Activated CD8-positive, alpha-beta memory T cell treated with anti-CD3 and anti-CD28 coated beads, Interleukin-2, amount 10 ng/mL, durations not matched to agents 7 days and 5 days (primary cell): ENCODE results near the gene HCFC1R1. TPM values are rescaled to one million over a fixed set of nuclear protein-coding genes. Genes with fewer than 3 reads are reported as not detected.

Experiments used
- ATAC-seq: fragments of 150-1000 bp; cut with Tn5 transposase; one replicate; pipeline ENCODE4 v1.10.0; 2021; ENCODE audit warnings: moderate library complexity
- CTCF ChIA-PET: fragments of 350-600 bp; sonication (Branson Sonifier 250); formaldehyde crosslinking; loops from one replicate; lab custom pipeline; 2021; ENCODE audit warnings: antibody characterized with exemption; lab: Charles Lee
- DNase-seq: peaks from one replicate; pipeline ENCODE4 v3.0.0-alpha.2; 2020
- H3K27ac Mint-ChIP-seq: one replicate; pipeline ENCODE4 v1.8.0; 2021; ENCODE audit warnings: mild to moderate bottlenecking, mixed read lengths
- H3K27me3 Mint-ChIP-seq: one replicate; pipeline ENCODE4 v1.8.0; 2021; ENCODE audit warnings: mixed read lengths
- H3K36me3 Mint-ChIP-seq: one replicate; pipeline ENCODE4 v1.8.0; 2021; ENCODE audit warnings: mild to moderate bottlenecking, mixed read lengths
- H3K4me1 Mint-ChIP-seq: one replicate; pipeline ENCODE4 v1.8.0; 2021; ENCODE audit warnings: mixed read lengths
- H3K4me3 Mint-ChIP-seq: one replicate; pipeline ENCODE4 v1.8.0; 2021; ENCODE audit warnings: mild to moderate bottlenecking, moderate library complexity, mixed read lengths
- H3K9me3 Mint-ChIP-seq: one replicate; pipeline ENCODE4 v1.8.0; 2022; ENCODE audit warnings: low read depth, mixed read lengths
- total RNA-seq, 2 experiments: library from RNA; stranded (reverse); gene quantifications; one replicate each; pipeline ENCODE4 v1.2.3, GENCODE V29; 2021

HCFC1R1 gene
- total RNA-seq, 2 experiments from 2014 or later: 31.8 to 34.3 TPM

DNA sequence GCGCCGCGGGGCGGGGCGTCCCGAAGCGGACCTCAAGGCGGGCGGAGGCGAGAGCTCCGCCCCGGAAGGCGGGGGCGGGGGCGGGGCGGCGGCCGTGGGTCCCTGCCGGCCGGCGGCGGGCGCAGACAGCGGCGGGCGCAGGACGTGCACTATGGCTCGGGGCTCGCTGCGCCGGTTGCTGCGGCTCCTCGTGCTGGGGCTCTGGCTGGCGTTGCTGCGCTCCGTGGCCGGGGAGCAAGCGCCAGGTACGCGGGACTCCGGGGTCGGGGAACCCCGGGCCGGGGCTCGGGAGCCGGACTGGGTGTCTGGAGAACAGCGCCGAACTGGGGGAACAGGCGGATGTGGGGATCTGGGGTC lies 3.5 kb downstream of the HCFC1R1 start, which contains the start of gene TNFRSF12A:
Gene TNFRSF12A, plus strand, starts transcription at position 122 of the 357 bp plus-strand sequence. Its CDS starts 30 bp downstream, at position 152.
- DNase-seq: peak; percentile 80
- Mint-ChIP-seq H3K27ac (peak within 1 kb of the TSS; percentile 76), H3K36me3 (peaks cover 1% of the 10 kb centered on the region), H3K4me1 (peaks cover 38% of the 10 kb centered on the region), H3K27me3 (peaks cover 18% of the 10 kb centered on the region), H3K4me3 (peak within 1 kb of the TSS; percentile 82), H3K9me3 (no peaks in the 10 kb centered on the region)
- peak; percentile 51 for ATAC-seq
- CTCF ChIA-PET: interaction anchor here (0.7 to 17.9 kb wide), 11 partner anchors 10 to 110 kb away, joined by 3 to 370 read pairs (median 5); partner anchors contain the start of genes CLDN9 and PKMYT1

- ATAC-seq (no peak), DNase-seq (no peak)
- CTCF ChIA-PET: interaction anchor here (0.7 to 17.9 kb wide), 11 partner anchors 10 to 110 kb away, joined by 3 to 370 read pairs (median 5); partner anchors contain the start of genes CLDN9 and PKMYT1
- Mint-ChIP-seq H3K27ac (peak overlapping the region; percentile 15), H3K9me3 (no peaks in the 10 kb centered on the region), H3K36me3 (peaks cover 1% of the 10 kb centered on the region), H3K4me1 (peaks cover 37% of the 10 kb centered on the region), H3K27me3 (peaks cover 21% of the 10 kb centered on the region), H3K4me3 (peak overlapping the region; percentile 82)
Observed at GRCh38 chr16:3019594-3020246, 4.0 kb downstream of the HCFC1R1 start.

- no peak within 1 kb of the TSS for H3K27ac Mint-ChIP-seq
Observed at GRCh38 chr16:3017794-3018506, 5.8 kb downstream of the HCFC1R1 start, which contains the start of gene CLDN6. Gene CLDN6, minus strand, starts transcription at chr16:3018183. Its CDS starts 2,162 bp downstream, at chr16:3016021.

DNA sequence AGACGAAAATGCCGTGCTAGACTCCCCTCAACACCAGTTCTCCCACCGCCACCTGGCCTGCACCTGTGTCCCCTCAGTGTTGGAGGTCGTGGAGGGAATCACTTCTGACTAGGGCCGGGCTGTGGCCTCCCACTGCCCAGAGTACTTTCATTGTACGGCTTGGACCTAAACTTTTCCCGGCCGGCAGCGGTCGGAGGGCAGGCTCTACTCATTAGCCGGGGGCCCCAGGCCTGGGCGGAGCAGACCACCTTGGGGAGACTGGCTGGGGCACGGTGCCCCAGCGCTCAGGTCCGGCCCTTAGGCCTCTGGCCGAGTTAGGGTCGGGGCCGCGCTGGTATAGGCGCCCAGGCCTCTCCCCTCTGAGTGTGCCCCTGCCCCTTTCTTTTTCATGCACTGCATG lies 6.4 kb downstream of the HCFC1R1 start:
- no peak for ATAC-seq
- H3K36me3 Mint-ChIP-seq: no peaks in the 10 kb centered on the region
- no peaks in the 10 kb centered on the region for H3K9me3 Mint-ChIP-seq
- no peak overlapping the region for H3K4me3 Mint-ChIP-seq
- peaks cover 32% of the 10 kb centered on the region for H3K27me3 Mint-ChIP-seq
- H3K27ac Mint-ChIP-seq: no peak overlapping the region
- H3K4me1 Mint-ChIP-seq: peaks cover 21% of the 10 kb centered on the region
- CTCF ChIA-PET: no interaction called here
- no peak for DNase-seq

More at GRCh38 chr16:3017794-3018506, 5.8 kb downstream of the HCFC1R1 start, which contains the start of gene CLDN6:
- no peaks in the 10 kb centered on the region for H3K9me3 Mint-ChIP-seq
- no peak within 1 kb of the TSS for H3K4me3 Mint-ChIP-seq
- CTCF ChIA-PET: interaction anchor here (6.3 to 17.9 kb wide), 2 partner anchors 12 kb away, joined by 83 to 370 read pairs; partner anchors contain the start of gene CLDN9
- DNase-seq (no peak), ATAC-seq (no peak)
- H3K36me3 Mint-ChIP-seq: no peaks in the 10 kb centered on the region
- peaks cover 27% of the 10 kb centered on the region for H3K4me1 Mint-ChIP-seq
- peaks cover 26% of the 10 kb centered on the region for H3K27me3 Mint-ChIP-seq

DNA sequence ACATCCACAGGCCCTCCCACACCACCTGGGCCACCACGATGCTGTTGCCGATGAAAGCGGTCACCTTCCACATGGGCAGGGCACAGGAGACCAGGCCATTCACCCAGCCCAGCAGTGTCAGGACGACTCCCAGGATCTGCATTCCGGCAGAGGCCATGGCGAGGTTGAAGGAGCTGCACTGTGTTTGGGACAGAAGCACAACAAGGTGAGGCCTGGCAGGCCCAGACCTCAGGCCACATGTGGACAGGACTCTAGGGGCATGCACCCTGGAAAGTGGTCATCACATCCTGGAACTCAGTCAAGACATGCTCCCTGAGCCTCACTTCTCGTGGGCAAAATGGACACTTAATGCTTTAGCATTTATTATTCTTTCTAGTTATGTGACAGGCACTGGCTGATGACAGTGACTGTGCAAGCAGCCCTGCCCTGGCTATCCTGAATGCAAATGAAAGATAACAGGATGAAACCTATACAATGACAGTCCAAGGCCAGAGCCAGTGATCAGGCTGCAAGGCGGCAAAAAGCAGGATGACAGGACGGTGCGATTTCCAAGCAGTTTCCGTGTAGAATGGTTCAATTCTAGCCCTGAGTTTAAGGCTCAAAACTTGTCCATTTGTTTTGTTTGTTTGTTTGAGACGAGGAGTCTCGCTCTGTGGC lies 7.7 kb downstream of the HCFC1R1 start:
- no peaks in the 10 kb centered on the region for H3K36me3 Mint-ChIP-seq
- ATAC-seq (no peak), DNase-seq (no peak)
- no peak overlapping the region for H3K27ac Mint-ChIP-seq
- no peaks in the 10 kb centered on the region for H3K9me3 Mint-ChIP-seq
- no peak overlapping the region for H3K4me3 Mint-ChIP-seq
- H3K27me3 Mint-ChIP-seq: peaks cover 43% of the 10 kb centered on the region
- peaks cover 9% of the 10 kb centered on the region for H3K4me1 Mint-ChIP-seq
- CTCF ChIA-PET: no interaction called here

GRCh38 chr16:3014971-3015370 lies 8.8 kb downstream of the HCFC1R1 start:
- Mint-ChIP-seq H3K27ac (no peak overlapping the region), H3K4me1 (peaks cover 4% of the 10 kb centered on the region), H3K4me3 (no peak overlapping the region), H3K36me3 (no peaks in the 10 kb centered on the region), H3K27me3 (peaks cover 42% of the 10 kb centered on the region), H3K9me3 (no peaks in the 10 kb centered on the region)
- DNase-seq (no peak), ATAC-seq (no peak)
- CTCF ChIA-PET: interaction anchor here (1.8 to 19.2 kb wide), 2 partner anchors 11 to 12 kb away, joined by 11 to 370 read pairs; partner anchors contain the start of genes HCFC1R1, THOC6 and TNFRSF12A

DNA sequence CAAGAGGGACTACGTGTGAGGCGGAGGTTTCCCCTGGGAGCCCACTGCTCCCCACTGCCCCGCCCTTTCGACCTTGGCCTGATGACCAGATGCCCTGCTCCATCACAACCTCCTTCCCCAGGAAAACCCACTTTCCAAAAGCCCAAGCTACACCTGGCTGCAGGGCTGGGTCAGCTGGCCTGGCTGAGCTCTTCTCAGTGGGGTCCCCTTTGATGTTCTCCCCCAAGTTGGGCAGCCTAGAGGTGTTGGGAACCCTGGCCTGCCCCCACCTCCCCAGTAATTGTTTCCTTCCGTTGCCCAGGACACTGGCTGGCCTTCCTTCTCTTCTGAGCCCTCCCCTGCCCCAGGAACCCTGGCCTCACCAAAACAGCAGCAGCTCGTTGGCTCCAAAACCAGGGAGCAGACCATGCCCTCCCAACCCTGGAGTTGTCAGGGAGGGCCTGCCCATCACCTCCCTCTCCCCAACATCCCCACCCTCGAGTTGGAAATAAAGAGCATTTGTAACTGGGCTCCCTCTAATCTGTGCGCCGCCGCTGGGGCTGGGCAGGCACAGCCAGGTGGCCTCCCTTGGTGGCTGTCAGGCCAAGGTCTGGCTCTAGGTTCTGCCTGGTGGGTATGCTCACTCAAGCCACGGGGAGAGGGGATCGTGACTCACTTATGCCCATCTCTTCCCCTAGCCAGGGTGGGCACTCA lies 9.6 kb downstream of the HCFC1R1 start:
- no peaks in the 10 kb centered on the region for H3K4me1 Mint-ChIP-seq
- CTCF ChIA-PET: interaction anchor here (1.8 to 19.2 kb wide), 2 partner anchors 10 to 13 kb away, joined by 11 to 370 read pairs; partner anchors contain the start of genes HCFC1R1, THOC6 and TNFRSF12A
- no peak overlapping the region for H3K27ac Mint-ChIP-seq
- no peaks in the 10 kb centered on the region for H3K9me3 Mint-ChIP-seq
- H3K27me3 Mint-ChIP-seq: peaks cover 41% of the 10 kb centered on the region
- no peak overlapping the region for H3K4me3 Mint-ChIP-seq
- ATAC-seq (no peak), DNase-seq (no peak)
- H3K36me3 Mint-ChIP-seq: no peaks in the 10 kb centered on the region

DNA sequence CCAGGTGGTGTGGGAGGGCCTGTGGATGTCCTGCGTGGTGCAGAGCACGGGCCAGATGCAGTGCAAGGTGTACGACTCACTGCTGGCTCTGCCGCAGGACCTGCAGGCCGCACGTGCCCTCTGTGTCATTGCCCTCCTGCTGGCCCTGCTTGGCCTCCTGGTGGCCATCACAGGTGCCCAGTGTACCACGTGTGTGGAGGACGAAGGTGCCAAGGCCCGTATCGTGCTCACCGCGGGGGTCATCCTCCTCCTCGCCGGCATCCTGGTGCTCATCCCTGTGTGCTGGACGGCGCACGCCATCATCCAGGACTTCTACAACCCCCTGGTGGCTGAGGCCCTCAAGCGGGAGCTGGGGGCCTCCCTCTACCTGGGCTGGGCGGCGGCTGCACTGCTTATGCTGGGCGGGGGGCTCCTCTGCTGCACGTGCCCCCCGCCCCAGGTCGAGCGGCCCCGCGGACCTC lies 10.2 kb downstream of the HCFC1R1 start:
- CTCF ChIA-PET: interaction anchor here (1.8 to 19.2 kb wide), 2 partner anchors 9 to 13 kb away, joined by 11 to 370 read pairs; partner anchors contain the start of genes HCFC1R1, THOC6 and TNFRSF12A
- Mint-ChIP-seq H3K9me3 (no peaks in the 10 kb centered on the region), H3K36me3 (no peaks in the 10 kb centered on the region), H3K27ac (no peak overlapping the region), H3K27me3 (peaks cover 37% of the 10 kb centered on the region), H3K4me1 (peaks cover 4% of the 10 kb centered on the region), H3K4me3 (no peak overlapping the region)
- DNase-seq: no peak
- ATAC-seq: no peak

DNA sequence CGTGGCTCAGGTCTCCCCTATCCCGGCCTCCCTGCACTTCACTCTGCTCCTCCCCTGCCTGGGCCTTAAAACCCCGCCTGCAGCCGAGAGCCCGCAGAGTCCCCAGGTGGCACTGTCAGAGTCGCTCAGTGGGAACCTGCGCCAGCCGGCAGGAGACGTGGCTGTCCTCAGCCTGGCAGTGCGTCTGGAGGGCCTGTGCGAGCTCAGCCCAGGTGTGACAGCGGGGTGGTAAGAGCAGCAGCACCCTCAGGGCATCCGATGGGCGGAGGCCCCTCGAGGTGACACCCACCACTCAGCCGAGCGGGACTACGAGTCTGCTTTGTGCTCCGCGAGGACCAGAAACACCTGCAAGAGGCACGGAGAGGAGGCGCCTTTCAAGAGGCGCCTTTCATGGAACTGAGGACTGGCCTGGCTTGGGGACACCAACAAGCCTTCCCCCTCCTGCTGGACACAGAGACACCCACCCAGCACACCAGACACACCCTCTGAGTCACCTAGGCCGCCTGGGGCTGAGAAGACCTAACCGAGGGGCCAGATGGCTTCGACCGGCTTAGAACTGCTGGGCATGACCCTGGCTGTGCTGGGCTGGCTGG lies 10.8 kb downstream of the HCFC1R1 start, which contains the start of gene CLDN9:
Gene CLDN9, plus strand, starts transcription at position 96 of the 593 bp plus-strand sequence. Its CDS starts 440 bp downstream, at position 536.
- CTCF ChIA-PET: interaction anchor here (19.2 kb wide), 1 partner anchor 14 kb away, joined by 370 read pairs; the partner anchor contains the start of genes HCFC1R1, THOC6 and TNFRSF12A
- peaks cover 31% of the 10 kb centered on the region for H3K27me3 Mint-ChIP-seq
- H3K4me1 Mint-ChIP-seq: peaks cover 10% of the 10 kb centered on the region
- ATAC-seq (no peak), DNase-seq (no peak)
- no peaks in the 10 kb centered on the region for H3K9me3 Mint-ChIP-seq
- H3K36me3 Mint-ChIP-seq: no peaks in the 10 kb centered on the region
- no peak within 1 kb of the TSS for H3K27ac Mint-ChIP-seq
- H3K4me3 Mint-ChIP-seq: no peak within 1 kb of the TSS

GRCh38 chr16:3012246-3012645 lies 11.5 kb downstream of the HCFC1R1 start:
- H3K4me3 Mint-ChIP-seq: no peak overlapping the region
- ATAC-seq (no peak), DNase-seq (no peak)
- no peak overlapping the region for H3K27ac Mint-ChIP-seq
- no peaks in the 10 kb centered on the region for H3K9me3 Mint-ChIP-seq
- H3K36me3 Mint-ChIP-seq: no peaks in the 10 kb centered on the region
- H3K4me1 Mint-ChIP-seq: peaks cover 17% of the 10 kb centered on the region
- CTCF ChIA-PET: interaction anchor here (1.3 to 19.2 kb wide), 2 partner anchors 8 to 15 kb away, joined by 5 to 370 read pairs; partner anchors contain the start of genes HCFC1R1, THOC6 and TNFRSF12A
- peaks cover 34% of the 10 kb centered on the region for H3K27me3 Mint-ChIP-seq

DNA sequence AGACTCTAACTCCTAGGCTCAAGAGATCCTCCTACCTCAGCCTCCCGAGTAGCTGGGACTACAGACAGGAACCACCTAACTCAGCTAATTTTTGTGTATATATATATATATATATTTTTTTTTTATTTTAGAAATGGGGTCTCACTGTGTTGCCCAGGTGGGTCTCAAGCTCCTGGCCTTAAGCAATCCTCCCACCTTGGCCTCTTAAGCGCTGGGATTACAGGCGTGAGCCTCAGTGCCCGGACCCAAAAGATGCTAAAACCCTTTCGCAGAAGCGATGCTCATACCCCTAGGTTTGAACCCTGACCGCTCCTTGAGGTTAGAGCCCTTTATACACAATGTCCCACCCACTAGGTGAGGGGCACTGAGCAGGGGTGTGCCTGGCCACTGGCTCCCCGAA lies 13.2 kb downstream of the HCFC1R1 start:
- Mint-ChIP-seq H3K27ac (no peak overlapping the region), H3K36me3 (no peaks in the 10 kb centered on the region), H3K9me3 (no peaks in the 10 kb centered on the region), H3K4me3 (no peak overlapping the region), H3K4me1 (peaks cover 23% of the 10 kb centered on the region), H3K27me3 (peaks cover 44% of the 10 kb centered on the region)
- ATAC-seq: no peak
- DNase-seq: no peak
- CTCF ChIA-PET: interaction anchor here (19.2 kb wide), 1 partner anchor 16 kb away, joined by 370 read pairs; the partner anchor contains the start of genes HCFC1R1, THOC6 and TNFRSF12A
